Lower leg skin (tissue), 3 donors: ENCODE data around the gene SDK2.

Source experiments
- CTCF ChIP-seq, 3 donors: fragments of 450-650 bp; IDR thresholded peaks; one replicate each; pipeline ENCODE4 v1.5.1; 2016; ENCODE audit warnings: antibody characterized with exemption in 3 of 3, mild to moderate bottlenecking in 3 of 3, moderate library complexity in 2 of 3
- POLR2A ChIP-seq, 2 donors: fragments of 450-650 bp; IDR thresholded peaks; one replicate each; pipeline ENCODE4 v1.6.1; 2016 to 2017; ENCODE audit warnings: antibody characterized with exemption in 2 of 2, mild to moderate bottlenecking in 1 of 2, moderate library complexity in 1 of 2

DNA sequence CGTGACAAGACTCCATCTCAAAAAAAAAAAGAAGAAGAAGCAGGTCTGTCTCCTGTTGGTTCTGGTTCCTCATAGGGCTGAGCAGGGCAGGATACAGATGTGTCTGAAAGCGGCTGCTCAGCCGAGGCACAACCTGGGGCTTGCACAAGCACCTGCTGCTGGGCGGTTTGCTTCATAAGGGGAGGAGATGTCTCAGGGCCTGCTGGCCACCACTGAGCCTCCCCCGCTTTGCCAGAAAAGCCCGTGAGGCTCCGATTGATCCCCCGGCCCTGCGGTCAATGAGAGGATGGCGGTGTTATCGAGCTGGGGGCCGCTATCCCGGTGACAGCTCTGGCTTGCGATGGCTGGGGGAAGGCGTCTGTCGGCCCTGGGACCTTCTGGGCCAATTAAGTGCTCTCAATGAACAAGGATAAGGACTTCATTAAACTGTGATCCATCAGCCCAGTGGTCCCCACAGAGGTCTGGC, 162.0 kb downstream of the SDK2 start:
- no peak for TF ChIP-seq CTCF (IDR thresholded peaks at IDR 0.05)
- no peak for TF ChIP-seq POLR2A (IDR thresholded peaks at IDR 0.05)
